BJ (cell line): ENCODE measurements around the gene P2RX3. TPM values are rescaled to one million over a fixed set of nuclear protein-coding genes. Genes with fewer than 3 reads are reported as not detected.

ENCODE experiments used
- CTCF ChIA-PET: fragments of 350-600 bp; formaldehyde crosslinking; extraction: SDS; loops from one replicate; lab custom pipeline; 2021; ENCODE audit warnings: antibody characterized with exemption, inconsistent platforms; lab: Yijun Ruan, JAX
- POLR2A ChIA-PET: fragments of 300-600 bp; sonication (Branson Sonifier 250); formaldehyde crosslinking; extraction: SDS; loops from one replicate; lab custom pipeline; 2021; ENCODE audit warnings: antibody characterized with exemption; lab: Charles Lee
- DNase-seq: peaks from one replicate; pipeline ENCODE4 v3.0.0-alpha.2; 2011; ENCODE audit warnings: low read depth
- H3K27me3 ChIP-seq: 2 replicates; pipeline ENCODE4 v1.6.0; 2011; ENCODE audit warnings: low read length; ENCODE audit not compliant: control insufficient read depth, insufficient read depth
- H3K36me3 ChIP-seq: 2 replicates; pipeline ENCODE4 v1.5.1; 2011; ENCODE audit warnings: low read length; ENCODE audit not compliant: control insufficient read depth, insufficient read depth
- H3K4me3 ChIP-seq: 2 replicates; pipeline ENCODE4 v1.5.1; 2011; ENCODE audit warnings: low read depth, mild to moderate bottlenecking, control low read depth, low read length
- CTCF ChIP-seq: IDR thresholded peaks from 2 replicates; pipeline ENCODE4 v1.5.1; 2011; ENCODE audit warnings: low read depth, mild to moderate bottlenecking, control low read depth, inconsistent platforms, low read length, moderate library complexity; ENCODE audit not compliant: insufficient read depth
- polyA plus RNA-seq: library from polyadenylated mRNA; depleted of rRNA; stranded (reverse); fragments of >200 nt; gene quantifications from 2 replicates; pipeline ENCODE4 v1.2.3, GENCODE V29; 2011

The P2RX3 gene
- polyA plus RNA-seq, 1 experiment, result not detected

DNA sequence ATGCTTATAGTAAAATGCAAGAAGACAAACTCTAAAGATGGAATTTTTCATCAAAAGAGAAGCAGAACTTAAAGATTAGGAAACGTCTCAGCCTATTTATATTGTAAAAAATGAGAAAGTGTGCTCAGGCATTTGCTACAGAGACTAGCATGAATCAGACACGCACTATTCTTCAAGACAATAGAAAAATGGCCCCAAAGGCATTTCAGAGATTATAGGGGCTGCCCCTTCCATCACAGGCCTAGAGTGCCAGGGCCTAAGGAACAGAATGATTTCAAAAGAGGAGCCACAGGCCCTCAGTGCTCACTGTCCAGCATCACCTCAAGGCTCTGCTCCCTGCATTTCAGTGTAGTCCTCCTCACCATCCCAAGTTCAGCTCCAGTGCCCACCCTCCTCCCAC lies 40.9 kb upstream of the P2RX3 start:
- Histone ChIP-seq H3K4me3 (no peak overlapping the region), H3K27me3 (no peaks in the 10 kb centered on the region), H3K36me3 (peaks cover 33% of the 10 kb centered on the region)
- ChIA-PET POLR2A (no interaction called here), CTCF (no interaction called here)
- DNase-seq, result no peak
- TF ChIP-seq CTCF, result no peak

DNA sequence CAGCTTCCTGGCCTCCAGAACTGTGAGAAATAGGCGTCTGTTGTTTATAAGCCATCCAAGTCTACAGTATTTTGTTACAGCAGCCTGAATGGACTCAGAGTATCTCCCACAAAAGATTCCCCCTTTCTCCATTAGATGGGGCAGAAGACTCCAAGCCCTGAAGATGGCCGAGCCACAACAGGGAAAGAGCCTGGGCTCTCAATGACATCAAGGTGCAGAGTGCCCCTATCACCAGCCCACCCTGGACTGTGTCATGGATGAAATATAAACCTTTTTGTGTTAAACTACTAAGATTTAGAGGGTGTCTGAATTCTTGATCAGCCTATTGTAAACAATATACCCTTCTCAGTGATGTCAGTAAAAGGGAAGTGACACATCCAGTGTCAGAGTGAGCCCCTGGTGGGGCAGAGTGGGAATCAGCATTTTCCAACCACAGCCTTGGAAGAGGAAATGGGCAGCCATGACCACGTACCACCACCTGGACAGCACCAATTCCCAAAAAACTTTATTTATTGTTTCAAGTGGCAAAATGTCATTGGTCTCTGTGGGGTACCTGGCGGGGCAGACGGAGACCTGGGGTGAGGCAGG lies 38.9 kb upstream of the P2RX3 start:
- ChIA-PET POLR2A (no interaction called here), CTCF (no interaction called here)
- no peaks in the 10 kb centered on the region for H3K27me3 ChIP-seq
- no peak overlapping the region for H3K4me3 ChIP-seq
- no peak for TF ChIP-seq CTCF
- no peak for DNase-seq
- peaks cover 51% of the 10 kb centered on the region for H3K36me3 ChIP-seq

DNA sequence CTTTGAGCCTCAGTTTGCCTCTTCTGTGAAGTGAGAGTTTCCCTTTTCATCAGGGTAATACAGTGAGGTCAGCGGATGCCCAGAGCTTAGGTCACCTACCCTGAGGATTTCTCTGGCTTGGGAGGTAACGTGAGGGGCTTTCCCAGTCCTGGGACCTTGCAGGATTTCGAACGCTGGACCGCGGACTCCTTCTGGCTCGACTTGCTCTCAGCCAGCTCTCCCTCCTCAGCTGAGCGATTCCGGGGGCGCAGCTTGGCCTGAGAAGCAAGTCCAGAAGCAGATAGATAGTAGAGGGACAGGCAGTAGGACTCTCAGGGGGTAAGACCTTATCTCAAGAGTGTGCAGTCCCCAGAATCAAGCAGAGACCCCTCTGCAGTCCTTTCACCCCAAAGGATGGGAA lies 37.4 kb upstream of the P2RX3 start:
- ChIA-PET CTCF (no interaction called here), POLR2A (no interaction called here)
- TF ChIP-seq CTCF, result no peak
- H3K36me3 ChIP-seq, result peaks cover 55% of the 10 kb centered on the region
- no peak overlapping the region for H3K4me3 ChIP-seq
- H3K27me3 ChIP-seq, result no peaks in the 10 kb centered on the region
- DNase-seq, result no peak

- Histone ChIP-seq H3K27me3 (no peaks in the 10 kb centered on the region), H3K36me3 (peaks cover 57% of the 10 kb centered on the region), H3K4me3 (no peak overlapping the region)
- ChIA-PET POLR2A (no interaction called here), CTCF (interaction anchor here (0.7 kb wide), 1 partner anchor 9 kb away, joined by 3 read pairs; no protein-coding TSS in a partner anchor)
- no peak for DNase-seq
- no peak for TF ChIP-seq CTCF
These were observed 36.3 kb upstream of the P2RX3 start for GRCh38 chr11:57301711-57302423.

GRCh38 chr11:57302489-57302888 lies 35.7 kb upstream of the P2RX3 start:
- Histone ChIP-seq H3K36me3 (peaks cover 58% of the 10 kb centered on the region), H3K4me3 (no peak overlapping the region), H3K27me3 (no peaks in the 10 kb centered on the region)
- ChIA-PET POLR2A (no interaction called here), CTCF (interaction anchor here (0.7 kb wide), 1 partner anchor 10 kb away, joined by 3 read pairs; no protein-coding TSS in a partner anchor)
- TF ChIP-seq CTCF, result no peak
- DNase-seq, result no peak
